ENCODE results near the gene MYLK.

DNA sequence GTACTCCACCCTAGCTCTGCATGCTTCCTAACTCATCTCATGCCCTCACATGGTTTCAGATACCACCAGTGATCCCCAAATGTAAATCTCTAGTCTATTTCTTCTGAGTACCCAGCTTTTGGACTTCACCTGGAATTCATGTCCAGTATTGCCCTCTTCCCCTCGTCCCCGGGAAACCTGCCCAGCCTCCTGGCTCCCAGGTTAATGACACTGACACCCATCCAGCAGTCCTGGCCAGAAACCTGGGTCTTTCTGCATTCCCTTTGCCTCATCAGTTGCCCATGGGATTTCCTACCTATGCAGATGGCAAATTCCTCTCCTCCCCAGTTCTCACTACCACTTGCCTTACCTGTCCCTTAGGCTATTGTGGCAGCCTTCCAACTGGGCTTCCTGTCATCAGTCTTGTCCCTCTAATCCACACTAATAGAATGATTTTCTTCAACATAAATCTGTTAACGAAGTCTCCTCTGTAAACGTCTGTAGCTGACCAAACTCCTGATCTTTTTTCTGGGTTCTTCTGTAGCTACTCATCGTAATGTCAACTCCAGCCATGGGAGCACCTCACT lies 15.3 kb upstream of the MYLK start:
- TF ChIP-seq, protein P1, sequence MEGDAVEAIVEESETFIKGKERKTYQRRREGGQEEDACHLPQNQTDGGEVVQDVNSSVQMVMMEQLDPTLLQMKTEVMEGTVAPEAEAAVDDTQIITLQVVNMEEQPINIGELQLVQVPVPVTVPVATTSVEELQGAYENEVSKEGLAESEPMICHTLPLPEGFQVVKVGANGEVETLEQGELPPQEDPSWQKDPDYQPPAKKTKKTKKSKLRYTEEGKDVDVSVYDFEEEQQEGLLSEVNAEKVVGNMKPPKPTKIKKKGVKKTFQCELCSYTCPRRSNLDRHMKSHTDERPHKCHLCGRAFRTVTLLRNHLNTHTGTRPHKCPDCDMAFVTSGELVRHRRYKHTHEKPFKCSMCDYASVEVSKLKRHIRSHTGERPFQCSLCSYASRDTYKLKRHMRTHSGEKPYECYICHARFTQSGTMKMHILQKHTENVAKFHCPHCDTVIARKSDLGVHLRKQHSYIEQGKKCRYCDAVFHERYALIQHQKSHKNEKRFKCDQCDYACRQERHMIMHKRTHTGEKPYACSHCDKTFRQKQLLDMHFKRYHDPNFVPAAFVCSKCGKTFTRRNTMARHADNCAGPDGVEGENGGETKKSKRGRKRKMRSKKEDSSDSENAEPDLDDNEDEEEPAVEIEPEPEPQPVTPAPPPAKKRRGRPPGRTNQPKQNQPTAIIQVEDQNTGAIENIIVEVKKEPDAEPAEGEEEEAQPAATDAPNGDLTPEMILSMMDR (conservative IDR thresholded peaks at IDR 0.05; ENCODE audit: low read length) = no peak
- TF ChIP-seq EZH2phosphoT487 (IDR thresholded peaks at IDR 0.05; ENCODE audit: borderline replicate concordance) = no peak

Measured in Loucy (cell line).